Mesendoderm (in vitro differentiated cells): ENCODE measurements around the gene CNNM1.

ENCODE experiments used
- DNase-seq: peaks from one replicate; pipeline ENCODE4 v3.0.0; 2013
- H2AK5ac ChIP-seq: 2 replicates; pipeline ENCODE4 v1.6.1; 2013; ENCODE audit warnings: low read length, inconsistent platforms
- H2BK120ac ChIP-seq: 2 replicates; pipeline ENCODE4 v1.6.1; 2013; ENCODE audit warnings: low read depth, mild to moderate bottlenecking, low read length, moderate library complexity, mixed read lengths
- H2BK15ac ChIP-seq: replicated peaks from 2 replicates; pipeline ENCODE4 v1.6.1; 2013; ENCODE audit warnings: low read depth, mild to moderate bottlenecking, moderate library complexity
- H2BK5ac ChIP-seq: 2 replicates; pipeline ENCODE4 v1.6.1; 2013; ENCODE audit warnings: low read length, inconsistent platforms
- H3K18ac ChIP-seq: 2 replicates; pipeline ENCODE4 v1.6.1; 2013; ENCODE audit warnings: mild to moderate bottlenecking, low read length, mixed read lengths
- H3K23ac ChIP-seq: one replicate; pipeline ENCODE4 v1.6.1; 2013; ENCODE audit warnings: low read length
- H3K27ac ChIP-seq: 2 replicates; pipeline ENCODE4 v1.5.1; 2013; ENCODE audit warnings: low read depth, mild to moderate bottlenecking, inconsistent platforms, low read length, moderate library complexity
- H3K27me3 ChIP-seq: 2 replicates; pipeline ENCODE4 v1.6.1; 2013; ENCODE audit warnings: low read length, control low read depth, mild to moderate bottlenecking, inconsistent platforms; ENCODE audit not compliant: insufficient read depth, poor library complexity
- H3K36me3 ChIP-seq: 2 replicates; pipeline ENCODE4 v1.6.1; 2013; ENCODE audit warnings: low read length, inconsistent platforms; ENCODE audit not compliant: control insufficient read depth, insufficient read depth
- H3K4ac ChIP-seq: one replicate; pipeline ENCODE4 v1.6.1; 2013; ENCODE audit warnings: low read depth, mild to moderate bottlenecking, low read length, moderate library complexity
- H3K4me1 ChIP-seq: 2 replicates; pipeline ENCODE4 v1.6.1; 2013; ENCODE audit warnings: low read depth, low read length, inconsistent platforms; ENCODE audit not compliant: control insufficient read depth
- H3K4me2 ChIP-seq: 2 replicates; pipeline ENCODE4 v1.6.1; 2013; ENCODE audit warnings: low read length
- H3K4me3 ChIP-seq: 2 replicates; pipeline ENCODE4 v1.5.1; 2013; ENCODE audit warnings: mild to moderate bottlenecking, low read length
- H3K56ac ChIP-seq: one replicate; pipeline ENCODE4 v1.6.1; 2013; ENCODE audit warnings: low read length
- H3K79me1 ChIP-seq: 2 replicates; pipeline ENCODE4 v1.6.1; 2013; ENCODE audit warnings: low read length, inconsistent platforms
- H3K79me2 ChIP-seq: 2 replicates; pipeline ENCODE4 v1.6.1; 2013; ENCODE audit warnings: mild to moderate bottlenecking, low read length; ENCODE audit not compliant: control insufficient read depth, insufficient read depth
- H3K9ac ChIP-seq: 2 replicates; pipeline ENCODE4 v1.6.1; 2013; ENCODE audit warnings: low read length, inconsistent platforms
- H4K5ac ChIP-seq: one replicate; pipeline ENCODE4 v1.6.1; 2013; ENCODE audit warnings: low read length
- H4K8ac ChIP-seq: one replicate; pipeline ENCODE4 v1.6.1; 2013; ENCODE audit warnings: low read depth, mild to moderate bottlenecking, control low read depth, low read length, moderate library complexity
- WGBS: extraction: QIAGEN DNeasy Blood & Tissue Kit; methylation state at CpG from one replicate; pipeline ENCODE4 v1.1.7; 2013; ENCODE audit warnings: low lambda C conversion rate, missing lambda C conversion rate; ENCODE audit not compliant: insufficient coverage; ENCODE audit errors: extremely low coverage; 5-methylcytosine and 5-hydroxymethylcytosine counted together

CNNM1 gene

GRCh38 chr10:99296605-99297004, 32.6 kb upstream of the CNNM1 start:
- Histone ChIP-seq H3K4me3 (no peak overlapping the region), H2BK120ac (no peak overlapping the region), H3K4me1 (no peaks in the 10 kb centered on the region), H3K79me1 (no peaks in the 10 kb centered on the region), H3K9ac (no peak overlapping the region), H3K27ac (no peak overlapping the region), H3K18ac (no peak overlapping the region), H3K36me3 (no peaks in the 10 kb centered on the region), H2AK5ac (no peak overlapping the region), H3K23ac (no peak overlapping the region), H4K5ac (no peak overlapping the region), H2BK5ac (no peak overlapping the region), H3K4ac (no peak overlapping the region), H2BK15ac (no peak overlapping the region), H3K79me2 (no peaks in the 10 kb centered on the region), H3K56ac (no peak overlapping the region), H3K4me2 (no peak overlapping the region), H3K27me3 (no peaks in the 10 kb centered on the region), H4K8ac (no peak overlapping the region)
- DNase-seq = no peak
- no CpG with 5 or more reads among the region's 5 CpGs for WGBS

GRCh38 chr10:99297033-99297432, 32.1 kb upstream of the CNNM1 start:
- no peak overlapping the region for H3K27ac ChIP-seq
- no peaks in the 10 kb centered on the region for H3K4me1 ChIP-seq
- no peak overlapping the region for H3K4me3 ChIP-seq

GRCh38 chr10:99303899-99304861, 25.0 kb upstream of the CNNM1 start:
- Histone ChIP-seq H3K36me3 (no peaks in the 10 kb centered on the region), H4K8ac (no peak overlapping the region), H3K4me1 (no peaks in the 10 kb centered on the region), H2BK120ac (no peak overlapping the region), H3K23ac (no peak overlapping the region), H3K79me2 (no peaks in the 10 kb centered on the region), H3K4me3 (no peak overlapping the region), H3K18ac (no peak overlapping the region), H2BK5ac (no peak overlapping the region), H2BK15ac (no peak overlapping the region), H3K9ac (no peak overlapping the region), H3K27me3 (no peaks in the 10 kb centered on the region), H3K27ac (no peak overlapping the region), H3K4ac (no peak overlapping the region), H4K5ac (no peak overlapping the region), H2AK5ac (no peak overlapping the region), H3K4me2 (no peak overlapping the region), H3K79me1 (no peaks in the 10 kb centered on the region), H3K56ac (no peak overlapping the region)
- no CpG with 5 or more reads among the region's 5 CpGs for WGBS
- peak; percentile 10 for DNase-seq

More at GRCh38 chr10:99297033-99297432, 32.1 kb upstream of the CNNM1 start:
- H3K23ac ChIP-seq = no peak overlapping the region
- H2BK5ac ChIP-seq = no peak overlapping the region
- H2BK120ac ChIP-seq = no peak overlapping the region
- no peak overlapping the region for H3K4me2 ChIP-seq
- no peaks in the 10 kb centered on the region for H3K79me2 ChIP-seq
- no peaks in the 10 kb centered on the region for H3K27me3 ChIP-seq
- H2AK5ac ChIP-seq = no peak overlapping the region
- no CpG with 5 or more reads among the region's 7 CpGs for WGBS
- H3K56ac ChIP-seq = no peak overlapping the region
- H3K18ac ChIP-seq = no peak overlapping the region
- H4K5ac ChIP-seq = no peak overlapping the region
- H3K79me1 ChIP-seq = no peaks in the 10 kb centered on the region
- H2BK15ac ChIP-seq = no peak overlapping the region
- no peak overlapping the region for H4K8ac ChIP-seq
- H3K9ac ChIP-seq = no peak overlapping the region
- peak; percentile 31 for DNase-seq
- no peaks in the 10 kb centered on the region for H3K36me3 ChIP-seq
- H3K4ac ChIP-seq = no peak overlapping the region

GRCh38 chr10:99304862-99305229, 24.3 kb upstream of the CNNM1 start:
- no peaks in the 10 kb centered on the region for H3K36me3 ChIP-seq
- H3K4me1 ChIP-seq = no peaks in the 10 kb centered on the region
- H3K18ac ChIP-seq = no peak overlapping the region
- H3K79me1 ChIP-seq = no peaks in the 10 kb centered on the region
- H3K56ac ChIP-seq = no peak overlapping the region
- no peak overlapping the region for H2BK120ac ChIP-seq
- H2BK5ac ChIP-seq = no peak overlapping the region
- no peak overlapping the region for H2AK5ac ChIP-seq
- H3K4me3 ChIP-seq = no peak overlapping the region
- H4K5ac ChIP-seq = no peak overlapping the region
- H3K27me3 ChIP-seq = no peaks in the 10 kb centered on the region
- H2BK15ac ChIP-seq = no peak overlapping the region
- DNase-seq = no peak
- H3K4me2 ChIP-seq = no peak overlapping the region
- H3K23ac ChIP-seq = no peak overlapping the region
- H3K4ac ChIP-seq = no peak overlapping the region
- no peak overlapping the region for H4K8ac ChIP-seq
- no peaks in the 10 kb centered on the region for H3K79me2 ChIP-seq
- H3K9ac ChIP-seq = no peak overlapping the region
- no peak overlapping the region for H3K27ac ChIP-seq

- H3K79me1 ChIP-seq = no peaks in the 10 kb centered on the region
- no peak overlapping the region for H3K18ac ChIP-seq
- H3K9ac ChIP-seq = no peak overlapping the region
- no peak overlapping the region for H2BK5ac ChIP-seq
- no peaks in the 10 kb centered on the region for H3K27me3 ChIP-seq
- H3K27ac ChIP-seq = no peak overlapping the region
- no peak overlapping the region for H2BK120ac ChIP-seq
- no CpG with 5 or more reads among the region's 2 CpGs for WGBS
- no peak overlapping the region for H3K4me3 ChIP-seq
- H3K56ac ChIP-seq = no peak overlapping the region
- no peaks in the 10 kb centered on the region for H3K36me3 ChIP-seq
- H3K4me1 ChIP-seq = no peaks in the 10 kb centered on the region
- no peak overlapping the region for H3K23ac ChIP-seq
- H3K4ac ChIP-seq = no peak overlapping the region
- H3K4me2 ChIP-seq = no peak overlapping the region
- H3K79me2 ChIP-seq = no peaks in the 10 kb centered on the region
- no peak overlapping the region for H4K8ac ChIP-seq
- H2AK5ac ChIP-seq = no peak overlapping the region
- no peak for DNase-seq
- H2BK15ac ChIP-seq = no peak overlapping the region
- no peak overlapping the region for H4K5ac ChIP-seq
Measured at GRCh38 chr10:99312501-99312900, 16.7 kb upstream of the CNNM1 start.

- Histone ChIP-seq H3K56ac (no peak overlapping the region), H2AK5ac (no peak overlapping the region), H2BK5ac (no peak overlapping the region), H3K36me3 (no peaks in the 10 kb centered on the region), H4K5ac (no peak overlapping the region), H3K9ac (no peak overlapping the region), H3K27ac (no peak overlapping the region), H3K4me2 (no peak overlapping the region), H3K18ac (no peak overlapping the region), H3K79me1 (no peaks in the 10 kb centered on the region), H3K4ac (no peak overlapping the region), H2BK120ac (no peak overlapping the region), H2BK15ac (no peak overlapping the region), H3K27me3 (no peaks in the 10 kb centered on the region), H3K23ac (no peak overlapping the region), H3K4me3 (no peak overlapping the region), H3K79me2 (no peaks in the 10 kb centered on the region), H3K4me1 (no peaks in the 10 kb centered on the region), H4K8ac (no peak overlapping the region)
- WGBS = no CpG with 5 or more reads among the region's 16 CpGs
- no peak for DNase-seq
Measured at GRCh38 chr10:99315853-99316252, 13.3 kb upstream of the CNNM1 start.
